Upper lobe of left lung (tissue), 6 donors: Measurements from ENCODE around the gene ACTBL2. TPM values are rescaled to one million over a fixed set of nuclear protein-coding genes. Genes with fewer than 3 reads are reported as not detected.

Experiments
- ATAC-seq, 2 donors: fragments of 200-7000 bp; cut with Tn5 transposase; one replicate each; pipeline ENCODE4 v1.9.1; 2022; ENCODE audit warnings: mild to moderate bottlenecking in 2 of 2, moderate library complexity in 2 of 2; ENCODE audit not compliant: low FRiP score in 2 of 2
- DNase-seq, 2 donors: peaks; one replicate each; pipeline ENCODE4 v3.0.0-alpha.2; 2019 to 2020
- H3K27ac ChIP-seq, 4 donors: fragments of 200-600 bp; sonication (generic); one replicate each; pipeline ENCODE4 v1.5.1; 2016 to 2019
- H3K27me3 ChIP-seq, 4 donors: fragments of 200-600 bp; sonication (generic); one replicate each; pipeline ENCODE4 v1.5.1; 2017 to 2019
- H3K36me3 ChIP-seq, 4 donors: fragments of 200-600 bp; sonication (generic); one replicate each; pipeline ENCODE4 v1.5.1; 2016 to 2019
- H3K4me1 ChIP-seq, 4 donors: fragments of 200-600 bp; sonication (generic); one replicate each; pipeline ENCODE4 v1.5.1; 2018 to 2019
- H3K4me3 ChIP-seq, 4 donors: fragments of 200-600 bp; sonication (generic); one replicate each; pipeline ENCODE4 v1.5.1; 2017 to 2019; ENCODE audit warnings: mild to moderate bottlenecking in 2 of 4, moderate library complexity in 1 of 4
- H3K9me3 ChIP-seq, 4 donors: fragments of 200-600 bp; sonication (generic); one replicate each; pipeline ENCODE4 v1.5.1; 2018 to 2019
- EP300 ChIP-seq, 4 donors: sonication (generic); formaldehyde crosslinking; IDR thresholded peaks; one replicate each; pipeline ENCODE4 v1.5.1; 2017; ENCODE audit warnings: antibody characterized with exemption in 4 of 4, control low read depth in 2 of 4
- POLR2A ChIP-seq, 4 donors: fragments of 450-650 bp; IDR thresholded peaks; one replicate each; pipeline ENCODE4 v1.5.1; 2016 to 2017; ENCODE audit warnings: antibody characterized with exemption in 4 of 4, mild to moderate bottlenecking in 2 of 4
- POLR2AphosphoS5 ChIP-seq, 2 donors: sonication (generic); formaldehyde crosslinking; IDR thresholded peaks; one replicate each; pipeline ENCODE4 v1.5.1; 2017; ENCODE audit warnings: antibody characterized with exemption in 2 of 2
- WGBS, 2 donors: methylation state at CpG; one replicate each; pipeline ENCODE4 v1.1.5; 2017 to 2018; 5-methylcytosine and 5-hydroxymethylcytosine counted together
- total RNA-seq, 6 donors: library from RNA; depleted of rRNA in 4 of 6; stranded (reverse); fragments of >200 nt in 4 of 6; gene quantifications; one replicate each; pipeline versions ENCODE4 v1.1.0 to v1.2.1, GENCODE V29; 2016 to 2021
- TF ChIP-seq, protein P1 (sequence below), 6 experiments: fragments of 450-650 bp in 4 of 6; fragments of 200-600 bp in 2 of 6; sonication (generic) in 2 of 6; IDR thresholded peaks; one replicate each; pipeline ENCODE4 v1.5.1; 2016 to 2019; ENCODE audit warnings: antibody characterized with exemption in 6 of 6
- donor health status: DM: no; HTN: no; CAD: no; lungs with moderate emphysema.
- donor health status: DM: no; HTN: yes; CAD: no; lungs with severe emphysema.

ACTBL2 gene
- total RNA-seq, 6 donors from 2014 or later, result not detected

DNA sequence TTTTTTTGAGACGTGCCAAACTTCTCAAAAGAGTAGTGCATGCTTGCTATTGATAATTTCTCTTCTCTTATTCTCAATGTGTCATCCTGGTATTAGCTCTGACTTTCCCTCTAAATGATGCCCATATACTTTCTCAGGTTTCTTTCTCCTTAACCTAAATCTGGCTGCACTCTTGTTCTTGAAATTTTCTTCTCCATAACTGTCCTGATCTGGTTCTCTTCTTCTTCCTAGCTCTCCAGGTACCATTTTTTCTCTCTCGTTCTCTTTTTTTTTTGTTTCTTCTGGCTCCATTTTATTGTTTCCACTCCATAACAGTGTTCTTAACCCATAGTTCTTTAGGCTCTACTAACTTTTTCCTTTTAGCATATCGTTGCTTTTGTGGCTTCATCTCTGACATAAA is 47.9 kb downstream of the ACTBL2 start:
- 88% methylated on average over 3 of the region's 3 CpGs for WGBS, 2 donors
- H3K27ac ChIP-seq, result no peak overlapping the region
- H3K4me3 ChIP-seq, result no peak overlapping the region
- H3K9me3 ChIP-seq, result no peaks in the 10 kb centered on the region
- DNase-seq (no peak), ATAC-seq (no peak)
- peaks cover 0 to 2% (median 0%) of the 10 kb centered on the region in 4 donors for H3K4me1 ChIP-seq
- H3K36me3 ChIP-seq, result no peaks in the 10 kb centered on the region
- H3K27me3 ChIP-seq, result no peaks in the 10 kb centered on the region
- no peak for TF ChIP-seq EP300 (IDR thresholded peaks at IDR 0.05)
- TF ChIP-seq, protein P1, sequence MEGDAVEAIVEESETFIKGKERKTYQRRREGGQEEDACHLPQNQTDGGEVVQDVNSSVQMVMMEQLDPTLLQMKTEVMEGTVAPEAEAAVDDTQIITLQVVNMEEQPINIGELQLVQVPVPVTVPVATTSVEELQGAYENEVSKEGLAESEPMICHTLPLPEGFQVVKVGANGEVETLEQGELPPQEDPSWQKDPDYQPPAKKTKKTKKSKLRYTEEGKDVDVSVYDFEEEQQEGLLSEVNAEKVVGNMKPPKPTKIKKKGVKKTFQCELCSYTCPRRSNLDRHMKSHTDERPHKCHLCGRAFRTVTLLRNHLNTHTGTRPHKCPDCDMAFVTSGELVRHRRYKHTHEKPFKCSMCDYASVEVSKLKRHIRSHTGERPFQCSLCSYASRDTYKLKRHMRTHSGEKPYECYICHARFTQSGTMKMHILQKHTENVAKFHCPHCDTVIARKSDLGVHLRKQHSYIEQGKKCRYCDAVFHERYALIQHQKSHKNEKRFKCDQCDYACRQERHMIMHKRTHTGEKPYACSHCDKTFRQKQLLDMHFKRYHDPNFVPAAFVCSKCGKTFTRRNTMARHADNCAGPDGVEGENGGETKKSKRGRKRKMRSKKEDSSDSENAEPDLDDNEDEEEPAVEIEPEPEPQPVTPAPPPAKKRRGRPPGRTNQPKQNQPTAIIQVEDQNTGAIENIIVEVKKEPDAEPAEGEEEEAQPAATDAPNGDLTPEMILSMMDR (IDR thresholded peaks at IDR 0.05), result no peak
- no peak for TF ChIP-seq POLR2AphosphoS5 (IDR thresholded peaks at IDR 0.05)
- no peak for TF ChIP-seq POLR2A (IDR thresholded peaks at IDR 0.05)

DNA sequence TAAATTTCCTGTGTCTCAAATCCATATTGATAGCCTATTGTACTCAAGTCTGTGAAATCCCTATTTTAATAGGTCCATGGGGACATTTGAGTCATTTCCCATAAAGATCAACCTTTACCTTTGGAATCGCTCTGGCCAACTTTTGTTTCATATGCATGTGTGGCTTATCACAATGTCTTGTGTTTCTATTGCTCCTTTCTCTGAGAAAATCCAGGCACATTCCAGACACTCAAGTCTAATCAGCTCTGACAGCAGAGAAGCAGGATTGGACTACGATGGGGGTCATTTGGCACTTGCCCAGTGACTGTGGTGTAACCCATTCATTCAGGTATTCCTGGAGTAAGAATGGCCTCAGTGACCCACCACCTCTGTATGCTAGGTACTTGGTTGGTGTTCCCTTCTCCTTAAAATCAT is 48.4 kb downstream of the ACTBL2 start:
- 69 to 90% methylated on average over 2 of the region's 2 CpGs for WGBS, 2 donors
- DNase-seq, result no peak
- H3K27me3 ChIP-seq, result no peaks in the 10 kb centered on the region
- no peak overlapping the region for H3K4me3 ChIP-seq
- no peak overlapping the region for H3K27ac ChIP-seq
- no peak for TF ChIP-seq POLR2A (IDR thresholded peaks at IDR 0.05)
- TF ChIP-seq POLR2AphosphoS5 (IDR thresholded peaks at IDR 0.05), result no peak
- TF ChIP-seq, protein P1 (IDR thresholded peaks at IDR 0.05), result no peak
- no peak for TF ChIP-seq EP300 (IDR thresholded peaks at IDR 0.05)
- H3K4me1 ChIP-seq, result peaks cover 0 to 2% (median 0%) of the 10 kb centered on the region in 4 donors
- H3K9me3 ChIP-seq, result no peaks in the 10 kb centered on the region
- no peaks in the 10 kb centered on the region for H3K36me3 ChIP-seq
- no peak for ATAC-seq

GRCh38 chr5:57432876-57433275 is 49.7 kb downstream of the ACTBL2 start:
- DNase-seq, result no peak

GRCh38 chr5:57431759-57432158 is 50.9 kb downstream of the ACTBL2 start:
- TF ChIP-seq EP300 (IDR thresholded peaks at IDR 0.05) (no peak), POLR2AphosphoS5 (IDR thresholded peaks at IDR 0.05) (no peak), POLR2A (IDR thresholded peaks at IDR 0.05) (no peak)
- TF ChIP-seq, protein P1 (IDR thresholded peaks at IDR 0.05), result no peak
- Histone ChIP-seq H3K27ac (no peak overlapping the region), H3K36me3 (no peaks in the 10 kb centered on the region), H3K9me3 (no peaks in the 10 kb centered on the region), H3K27me3 (no peaks in the 10 kb centered on the region), H3K4me3 (no peak overlapping the region), H3K4me1 (no peaks in the 10 kb centered on the region)
- DNase-seq (no peak), ATAC-seq (no peak)
- 57 to 74% methylated on average over 6 of the region's 6 CpGs for WGBS, 2 donors

More at GRCh38 chr5:57432876-57433275, 49.7 kb downstream of the ACTBL2 start:
- H3K27me3 ChIP-seq, result no peaks in the 10 kb centered on the region
- WGBS, 2 donors, result 85 to 93% methylated on average over 2 of the region's 2 CpGs
- no peaks in the 10 kb centered on the region for H3K36me3 ChIP-seq
- H3K9me3 ChIP-seq, result no peaks in the 10 kb centered on the region
- no peak overlapping the region for H3K4me3 ChIP-seq
- H3K4me1 ChIP-seq, result peaks cover 0 to under 1% (median 0%) of the 10 kb centered on the region in 4 donors
- ATAC-seq, result no peak
- TF ChIP-seq EP300 (IDR thresholded peaks at IDR 0.05), result no peak
- TF ChIP-seq POLR2A (IDR thresholded peaks at IDR 0.05), result no peak
- TF ChIP-seq POLR2AphosphoS5 (IDR thresholded peaks at IDR 0.05), result no peak
- TF ChIP-seq, protein P1 (IDR thresholded peaks at IDR 0.05), result no peak
- no peak overlapping the region for H3K27ac ChIP-seq
